Epithelial cell of proximal tubule (primary cell): ENCODE data around the gene CDH10. TPM values are rescaled to one million over a fixed set of nuclear protein-coding genes. Genes with fewer than 3 reads are reported as not detected.

Experiments used
- DNase-seq: peaks from one replicate; pipeline ENCODE4 v3.0.0-alpha.2; 2011; ENCODE audit warnings: low read depth
- H3K4me3 ChIP-seq: 2 replicates; pipeline ENCODE4 v1.5.1; 2011; ENCODE audit warnings: low read depth, mild to moderate bottlenecking, low read length
- CTCF ChIP-seq: conservative IDR thresholded peaks from 2 replicates; pipeline ENCODE4 v1.5.1; 2012; ENCODE audit warnings: low read depth, mild to moderate bottlenecking, low read length
- total RNA-seq: library from RNA; depleted of rRNA; stranded (reverse); fragments of >200 nt; gene quantifications from 2 replicates; pipeline ENCODE4 v1.2.3, GENCODE V29; 2015

The CDH10 gene
- 0.43 and 0.58 TPM in 2 replicates for total RNA-seq

- H3K4me3 ChIP-seq, result peak within 1 kb of the TSS; percentile 25
- no peak for TF ChIP-seq CTCF
- no peak for DNase-seq
Measured at GRCh38 chr5:24644761-24645160, at the start of gene CDH10. Gene CDH10 (minus strand): TSS chr5:24644978. CDS start chr5:24593490, 51,488 bp downstream.

DNA sequence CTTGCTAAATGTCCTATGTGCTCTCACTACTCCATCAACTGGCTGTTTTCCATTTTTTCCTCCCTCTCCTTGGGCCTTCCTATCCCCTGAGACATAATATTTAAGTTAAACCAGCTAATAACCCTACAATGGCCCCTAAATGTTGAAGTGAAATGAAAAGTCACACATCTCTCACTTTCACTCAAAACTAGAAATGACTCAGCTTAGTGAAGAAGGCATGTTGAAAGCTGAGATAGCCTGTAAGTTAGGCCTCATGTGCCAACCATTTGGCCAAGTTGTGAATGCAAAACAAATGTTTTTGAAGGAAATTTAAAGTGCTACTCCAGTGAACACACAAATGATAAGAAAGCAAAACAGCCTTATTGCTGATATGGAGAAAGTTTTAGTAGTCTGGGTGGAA, 48.8 kb upstream of the CDH10 start:
- no peak overlapping the region for H3K4me3 ChIP-seq
- no peak for DNase-seq
- no peak for TF ChIP-seq CTCF

DNA sequence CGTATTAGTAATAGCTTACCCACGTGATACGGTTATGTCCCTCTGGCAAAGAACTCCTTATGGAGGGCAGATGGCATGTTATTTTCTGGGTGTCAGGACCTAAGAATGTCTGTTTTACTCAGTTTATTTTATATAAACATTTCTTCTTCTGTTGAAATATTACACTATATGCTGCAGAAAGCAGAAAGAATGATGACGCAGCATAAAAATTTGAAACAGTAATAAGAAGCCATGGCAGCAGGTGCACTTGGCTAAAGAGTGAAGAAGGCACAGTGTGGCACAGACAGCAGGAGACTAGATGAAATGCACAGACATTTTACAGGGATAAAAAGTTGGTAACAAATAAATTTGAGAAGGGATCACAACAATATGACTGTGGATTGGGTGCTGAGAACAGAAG, 46.3 kb upstream of the CDH10 start:
- DNase-seq, result no peak
- no peak overlapping the region for H3K4me3 ChIP-seq
- TF ChIP-seq CTCF, result no peak

DNA sequence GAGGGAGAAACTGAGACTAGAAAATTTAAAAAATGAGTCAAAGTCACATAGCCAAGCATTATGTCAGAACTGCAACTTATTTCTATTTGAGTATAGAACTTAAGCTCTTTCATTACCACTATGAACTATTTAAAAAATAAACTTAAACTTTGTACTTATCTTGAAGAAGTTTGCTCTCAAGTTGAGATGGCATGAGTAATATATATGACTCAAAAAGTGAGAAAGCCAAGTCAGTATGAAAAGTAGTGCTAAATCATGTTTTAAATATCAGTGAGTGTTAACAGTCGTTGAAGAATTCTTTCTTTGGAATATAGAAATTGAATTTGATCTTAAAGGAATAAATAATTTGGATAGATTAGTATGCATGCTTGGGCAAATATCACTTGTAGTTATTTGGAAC, 36.3 kb upstream of the CDH10 start:
- no peak for TF ChIP-seq CTCF
- no peak for DNase-seq
- no peak overlapping the region for H3K4me3 ChIP-seq

DNA sequence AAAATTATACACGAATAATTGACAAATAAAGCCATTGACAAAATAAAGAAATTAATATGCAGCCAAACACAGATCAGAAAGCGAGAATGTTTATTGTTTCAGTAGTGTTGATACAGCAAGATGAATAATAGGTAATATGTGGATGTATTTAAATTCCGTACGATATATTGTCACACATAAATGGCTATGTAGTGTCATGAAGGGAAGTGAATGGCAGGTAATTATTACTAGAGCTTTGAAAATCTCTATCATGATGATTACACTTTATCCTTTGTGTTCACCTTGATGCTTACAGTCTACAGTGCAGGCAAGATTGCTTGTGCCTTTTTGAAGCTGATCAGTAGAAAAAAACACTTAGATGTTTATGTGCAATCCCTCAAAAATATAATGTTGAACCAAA, 23.3 kb upstream of the CDH10 start:
- no peak for DNase-seq
- no peak for TF ChIP-seq CTCF
- H3K4me3 ChIP-seq, result no peak overlapping the region

GRCh38 chr5:24649531-24649930, 4.8 kb upstream of the CDH10 start:
- no peak overlapping the region for H3K4me3 ChIP-seq
- TF ChIP-seq CTCF, result no peak
- DNase-seq, result no peak

DNA sequence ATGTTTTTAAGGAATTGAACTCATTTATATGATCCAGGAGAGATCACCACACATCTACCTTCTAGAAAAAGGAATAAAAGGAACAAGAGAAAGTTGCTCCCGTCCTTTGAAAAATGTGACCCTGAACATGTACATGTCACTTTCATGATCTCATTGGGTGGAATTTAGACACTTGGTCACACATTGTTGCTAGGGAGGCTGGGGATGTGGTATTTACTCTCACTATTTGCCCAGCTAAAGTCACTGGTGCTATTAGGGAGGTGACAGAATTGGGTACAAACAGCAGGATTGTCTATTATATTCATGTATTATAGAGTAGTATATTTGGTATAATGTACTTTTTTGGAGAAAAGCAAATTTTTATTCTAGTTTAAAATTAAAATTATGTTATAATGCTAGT, 2.1 kb upstream of the CDH10 start:
- no peak for DNase-seq
- TF ChIP-seq CTCF, result no peak
- no peak overlapping the region for H3K4me3 ChIP-seq
